WTC11 (cell line): ENCODE results near the gene WWC1.

Experiments
- ELF4 ChIP-seq: sonication (generic); formaldehyde crosslinking; IDR thresholded peaks from 2 replicates; pipeline ENCODE4 v1.8.1; 2022; ENCODE audit warnings: low read depth, mild to moderate bottlenecking, moderate library complexity, missing genetic modification reagents
- NR2C2 ChIP-seq: sonication (generic); formaldehyde crosslinking; IDR thresholded peaks from 2 replicates; pipeline ENCODE4 v1.8.0; 2022; ENCODE audit warnings: mild to moderate bottlenecking, missing genetic modification reagents
- SMAD3 ChIP-seq: sonication (generic); formaldehyde crosslinking; IDR thresholded peaks from 2 replicates; pipeline ENCODE4 v1.8.0; 2022; ENCODE audit warnings: missing genetic modification reagents, mild to moderate bottlenecking, borderline replicate concordance
- SP1 ChIP-seq: sonication (generic); formaldehyde crosslinking; conservative IDR thresholded peaks from 2 replicates; pipeline ENCODE4 v1.8.1; 2022; ENCODE audit warnings: missing genetic modification reagents
- TF ChIP-seq, protein P1 (sequence below): sonication (generic); formaldehyde crosslinking; IDR thresholded peaks from 2 replicates; pipeline ENCODE4 v1.8.0; 2022; ENCODE audit warnings: missing genetic modification reagents
- TF ChIP-seq, protein P2 (sequence below): fragments of 200-600 bp; IDR thresholded peaks from 2 replicates; pipeline ENCODE4 v1.8.0; 2022; ENCODE audit warnings: antibody characterized with exemption
- TF ChIP-seq, protein P3 (sequence below): sonication (generic); formaldehyde crosslinking; IDR thresholded peaks from 2 replicates; pipeline ENCODE4 v1.8.1; 2022; ENCODE audit warnings: mild to moderate bottlenecking, missing genetic modification reagents, moderate library complexity, borderline replicate concordance

DNA sequence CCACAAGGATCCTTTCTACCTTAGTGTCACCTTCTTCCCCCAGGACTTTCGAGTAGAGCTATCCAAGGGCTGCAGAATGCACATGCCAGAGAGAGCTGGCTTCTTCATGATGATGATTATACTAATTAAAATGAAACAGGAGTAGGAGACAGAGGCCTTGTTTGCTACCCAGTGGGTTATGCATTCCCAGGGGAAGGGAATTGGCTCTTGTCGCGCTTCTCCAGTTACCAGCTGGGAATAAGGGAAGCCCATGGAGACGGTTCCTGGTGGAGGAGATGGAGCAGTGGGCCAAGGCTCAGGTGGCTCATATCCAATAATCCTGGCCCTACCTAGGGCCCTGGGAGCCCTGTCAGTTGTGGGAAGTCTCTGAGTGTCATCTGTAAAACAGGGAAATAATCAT is 65.1 kb downstream of the WWC1 start:
- TF ChIP-seq, protein P1, sequence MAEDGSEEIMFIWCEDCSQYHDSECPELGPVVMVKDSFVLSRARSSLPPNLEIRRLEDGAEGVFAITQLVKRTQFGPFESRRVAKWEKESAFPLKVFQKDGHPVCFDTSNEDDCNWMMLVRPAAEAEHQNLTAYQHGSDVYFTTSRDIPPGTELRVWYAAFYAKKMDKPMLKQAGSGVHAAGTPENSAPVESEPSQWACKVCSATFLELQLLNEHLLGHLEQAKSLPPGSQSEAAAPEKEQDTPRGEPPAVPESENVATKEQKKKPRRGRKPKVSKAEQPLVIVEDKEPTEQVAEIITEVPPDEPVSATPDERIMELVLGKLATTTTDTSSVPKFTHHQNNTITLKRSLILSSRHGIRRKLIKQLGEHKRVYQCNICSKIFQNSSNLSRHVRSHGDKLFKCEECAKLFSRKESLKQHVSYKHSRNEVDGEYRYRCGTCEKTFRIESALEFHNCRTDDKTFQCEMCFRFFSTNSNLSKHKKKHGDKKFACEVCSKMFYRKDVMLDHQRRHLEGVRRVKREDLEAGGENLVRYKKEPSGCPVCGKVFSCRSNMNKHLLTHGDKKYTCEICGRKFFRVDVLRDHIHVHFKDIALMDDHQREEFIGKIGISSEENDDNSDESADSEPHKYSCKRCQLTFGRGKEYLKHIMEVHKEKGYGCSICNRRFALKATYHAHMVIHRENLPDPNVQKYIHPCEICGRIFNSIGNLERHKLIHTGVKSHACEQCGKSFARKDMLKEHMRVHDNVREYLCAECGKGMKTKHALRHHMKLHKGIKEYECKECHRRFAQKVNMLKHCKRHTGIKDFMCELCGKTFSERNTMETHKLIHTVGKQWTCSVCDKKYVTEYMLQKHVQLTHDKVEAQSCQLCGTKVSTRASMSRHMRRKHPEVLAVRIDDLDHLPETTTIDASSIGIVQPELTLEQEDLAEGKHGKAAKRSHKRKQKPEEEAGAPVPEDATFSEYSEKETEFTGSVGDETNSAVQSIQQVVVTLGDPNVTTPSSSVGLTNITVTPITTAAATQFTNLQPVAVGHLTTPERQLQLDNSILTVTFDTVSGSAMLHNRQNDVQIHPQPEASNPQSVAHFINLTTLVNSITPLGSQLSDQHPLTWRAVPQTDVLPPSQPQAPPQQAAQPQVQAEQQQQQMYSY = no peak
- TF ChIP-seq SP1 (CRISPR knock-in tag) (no peak), SMAD3 (CRISPR knock-in tag) (no peak), NR2C2 (CRISPR knock-in tag) (no peak), ELF4 (CRISPR knock-in tag) (no peak)
- TF ChIP-seq, protein P2, sequence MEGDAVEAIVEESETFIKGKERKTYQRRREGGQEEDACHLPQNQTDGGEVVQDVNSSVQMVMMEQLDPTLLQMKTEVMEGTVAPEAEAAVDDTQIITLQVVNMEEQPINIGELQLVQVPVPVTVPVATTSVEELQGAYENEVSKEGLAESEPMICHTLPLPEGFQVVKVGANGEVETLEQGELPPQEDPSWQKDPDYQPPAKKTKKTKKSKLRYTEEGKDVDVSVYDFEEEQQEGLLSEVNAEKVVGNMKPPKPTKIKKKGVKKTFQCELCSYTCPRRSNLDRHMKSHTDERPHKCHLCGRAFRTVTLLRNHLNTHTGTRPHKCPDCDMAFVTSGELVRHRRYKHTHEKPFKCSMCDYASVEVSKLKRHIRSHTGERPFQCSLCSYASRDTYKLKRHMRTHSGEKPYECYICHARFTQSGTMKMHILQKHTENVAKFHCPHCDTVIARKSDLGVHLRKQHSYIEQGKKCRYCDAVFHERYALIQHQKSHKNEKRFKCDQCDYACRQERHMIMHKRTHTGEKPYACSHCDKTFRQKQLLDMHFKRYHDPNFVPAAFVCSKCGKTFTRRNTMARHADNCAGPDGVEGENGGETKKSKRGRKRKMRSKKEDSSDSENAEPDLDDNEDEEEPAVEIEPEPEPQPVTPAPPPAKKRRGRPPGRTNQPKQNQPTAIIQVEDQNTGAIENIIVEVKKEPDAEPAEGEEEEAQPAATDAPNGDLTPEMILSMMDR = no peak
- TF ChIP-seq, protein P3, sequence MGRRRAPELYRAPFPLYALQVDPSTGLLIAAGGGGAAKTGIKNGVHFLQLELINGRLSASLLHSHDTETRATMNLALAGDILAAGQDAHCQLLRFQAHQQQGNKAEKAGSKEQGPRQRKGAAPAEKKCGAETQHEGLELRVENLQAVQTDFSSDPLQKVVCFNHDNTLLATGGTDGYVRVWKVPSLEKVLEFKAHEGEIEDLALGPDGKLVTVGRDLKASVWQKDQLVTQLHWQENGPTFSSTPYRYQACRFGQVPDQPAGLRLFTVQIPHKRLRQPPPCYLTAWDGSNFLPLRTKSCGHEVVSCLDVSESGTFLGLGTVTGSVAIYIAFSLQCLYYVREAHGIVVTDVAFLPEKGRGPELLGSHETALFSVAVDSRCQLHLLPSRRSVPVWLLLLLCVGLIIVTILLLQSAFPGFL (CRISPR knock-in tag) = no peak
